GM12878 (cell line): Measurements from ENCODE around the gene SYNGR1. TPM values are rescaled to one million over a fixed set of nuclear protein-coding genes. Genes with fewer than 3 reads are reported as not detected.

Experiments
- ASH2L ChIP-seq: fragments of 300-600, 200-600 bp; sonication (generic); IDR thresholded peaks from 2 replicates; pipeline ENCODE4 v1.6.1; 2017; ENCODE audit warnings: low read depth, mild to moderate bottlenecking, borderline replicate concordance
- CBFB ChIP-seq: IDR thresholded peaks from 2 replicates; pipeline ENCODE4 v1.6.1; 2016; ENCODE audit warnings: antibody characterized with exemption, low read depth
- EED ChIP-seq: sonication (generic); IDR thresholded peaks from 2 replicates; pipeline ENCODE4 v1.6.1; 2016; ENCODE audit warnings: antibody characterized with exemption, low read depth
- ETV6 ChIP-seq, 2 experiments: fragments of 450-650 bp in 1 of 2; IDR thresholded peaks in 1 of 2; conservative IDR thresholded peaks in 1 of 2; 2 replicates each; pipeline ENCODE4 v1.6.1; 2014; ENCODE audit warnings: antibody characterized with exemption in 1 of 2, borderline replicate concordance in 1 of 2, low read depth in 1 of 2, mild to moderate bottlenecking in 1 of 2, moderate library complexity in 1 of 2
- EZH2 ChIP-seq: IDR thresholded peaks from 2 replicates; pipeline ENCODE4 v1.6.1; 2012; ENCODE audit warnings: low read depth, mild to moderate bottlenecking, control low read depth, inconsistent platforms, low read length, borderline replicate concordance; ENCODE audit not compliant: control insufficient read depth
- FOXM1 ChIP-seq: IDR thresholded peaks from 2 replicates; pipeline ENCODE4 v1.6.1; 2012; ENCODE audit warnings: low read depth, mild to moderate bottlenecking, inconsistent platforms, low read length, moderate library complexity
- HDAC6 ChIP-seq: fragments of 200-600 bp; sonication (generic); IDR thresholded peaks from one replicate; pipeline ENCODE4 v1.8.0; 2017; ENCODE audit warnings: antibody characterized with exemption; ENCODE audit not compliant: unreplicated experiment
- KLF5 ChIP-seq: fragments of 450-650 bp; IDR thresholded peaks from 2 replicates; pipeline ENCODE4 v1.6.1; 2014; ENCODE audit warnings: mild to moderate bottlenecking; ENCODE audit not compliant: partially characterized antibody
- MYB ChIP-seq: fragments of 150-350 bp; IDR thresholded peaks from 2 replicates; pipeline ENCODE4 v1.6.1; 2014; ENCODE audit warnings: mild to moderate bottlenecking, low read depth, low read length, borderline replicate concordance
- NBN ChIP-seq: fragments of 450-650 bp; IDR thresholded peaks from 2 replicates; pipeline ENCODE4 v1.6.1; 2016
- NR2C2 ChIP-seq: IDR thresholded peaks from 2 replicates; pipeline ENCODE4 v1.6.1; 2011; ENCODE audit warnings: borderline replicate concordance, low read depth; ENCODE audit not compliant: control insufficient read depth, insufficient read length
- NR2F1 ChIP-seq: fragments of 450-650 bp; conservative IDR thresholded peaks from 2 replicates; pipeline ENCODE4 v1.6.1; 2017; ENCODE audit warnings: mild to moderate bottlenecking
- PAX8 ChIP-seq: fragments of 450-650 bp; IDR thresholded peaks from 2 replicates; pipeline ENCODE4 v1.6.1; 2017; ENCODE audit warnings: mild to moderate bottlenecking, moderate library complexity
- POLR2AphosphoS2 ChIP-seq: IDR thresholded peaks from 2 replicates; pipeline ENCODE4 v1.6.1; 2011; ENCODE audit warnings: low read depth, mild to moderate bottlenecking, low read length, improper control_type of control experiment, moderate library complexity
- POLR2AphosphoS5 ChIP-seq: IDR thresholded peaks from 2 replicates; pipeline ENCODE4 v1.6.1; 2011; ENCODE audit warnings: mild to moderate bottlenecking, low read length, inconsistent platforms
- POU2F2 ChIP-seq: IDR thresholded peaks from 3 replicates; pipeline ENCODE4 v1.6.1; 2011; ENCODE audit warnings: low read depth, mild to moderate bottlenecking, low read length, borderline replicate concordance
- RUNX3 ChIP-seq: IDR thresholded peaks from 2 replicates; pipeline ENCODE4 v1.6.1; 2012; ENCODE audit warnings: low read length, inconsistent platforms
- SREBF1 ChIP-seq: IDR thresholded peaks from 2 replicates; pipeline ENCODE4 v1.6.1; 2012; ENCODE audit warnings: mild to moderate bottlenecking, low read length
- TAF1 ChIP-seq: IDR thresholded peaks from 2 replicates; pipeline ENCODE4 v1.6.1; 2011; ENCODE audit warnings: mild to moderate bottlenecking, low read depth, low read length, borderline replicate concordance
- USF1 ChIP-seq: IDR thresholded peaks from 2 replicates; pipeline ENCODE4 v1.6.1; 2011; ENCODE audit warnings: borderline replicate concordance, low read depth, mild to moderate bottlenecking, moderate library complexity, mixed read lengths, low read length; ENCODE audit not compliant: insufficient read depth; ENCODE audit errors: extremely low read length
- WRNIP1 ChIP-seq: IDR thresholded peaks from 2 replicates; pipeline ENCODE4 v1.6.1; 2011; ENCODE audit warnings: low read depth, low read length, improper control_type of control experiment, borderline replicate concordance
- polyA plus RNA-seq, 11 experiments: library from polyadenylated mRNA; depleted of rRNA in 4 of 11; unstranded in 6 of 11; stranded (reverse) in 5 of 11; fragments of >200 nt; fragmentation: Nextera tagmentation in 4 of 11; fragmentation: Illumina TruSeq in 1 of 11; extraction: Ambion mirVana in 4 of 11; extraction: Trizol in 1 of 11; gene quantifications; 1 replicate in 1 of 11; 2 replicates in 10 of 11; pipeline versions ENCODE4 v1.2.1 to v1.2.3, GENCODE V29; 2011 to 2016; ENCODE audit warnings: inconsistent platforms in 2 of 11, missing spikeins in 2 of 11, low read depth in 1 of 11
- total RNA-seq, 4 experiments: library from RNA; depleted of rRNA in 3 of 4; stranded (reverse); fragments of >200 nt in 3 of 4; fragmentation: Illumina TruSeq in 1 of 4; extraction: Trizol in 1 of 4; gene quantifications; 2 replicates each; pipeline versions ENCODE4 v1.2.1 to v1.2.3, GENCODE V29; 2013 to 2021
- TF ChIP-seq, protein P1 (sequence below): fragments of 150-350 bp; IDR thresholded peaks from 2 replicates; pipeline ENCODE4 v1.6.1; 2016; ENCODE audit warnings: low read depth, low read length
- TF ChIP-seq, protein P2 (sequence below): fragments of 450-650 bp; IDR thresholded peaks from 2 replicates; pipeline ENCODE4 v1.6.1; 2016; ENCODE audit warnings: mild to moderate bottlenecking
- TF ChIP-seq, protein P3 (sequence below): fragments of 450-650 bp; IDR thresholded peaks from 2 replicates; pipeline ENCODE4 v1.6.1; 2014; ENCODE audit warnings: mild to moderate bottlenecking

The SYNGR1 gene
- total and polyA plus RNA-seq, 10 of the 15 experiments (the other 5 are each of a cell fraction or from before 2014, with no cell fraction given) = 0.87 to 9.2 (median 3.5) TPM

DNA sequence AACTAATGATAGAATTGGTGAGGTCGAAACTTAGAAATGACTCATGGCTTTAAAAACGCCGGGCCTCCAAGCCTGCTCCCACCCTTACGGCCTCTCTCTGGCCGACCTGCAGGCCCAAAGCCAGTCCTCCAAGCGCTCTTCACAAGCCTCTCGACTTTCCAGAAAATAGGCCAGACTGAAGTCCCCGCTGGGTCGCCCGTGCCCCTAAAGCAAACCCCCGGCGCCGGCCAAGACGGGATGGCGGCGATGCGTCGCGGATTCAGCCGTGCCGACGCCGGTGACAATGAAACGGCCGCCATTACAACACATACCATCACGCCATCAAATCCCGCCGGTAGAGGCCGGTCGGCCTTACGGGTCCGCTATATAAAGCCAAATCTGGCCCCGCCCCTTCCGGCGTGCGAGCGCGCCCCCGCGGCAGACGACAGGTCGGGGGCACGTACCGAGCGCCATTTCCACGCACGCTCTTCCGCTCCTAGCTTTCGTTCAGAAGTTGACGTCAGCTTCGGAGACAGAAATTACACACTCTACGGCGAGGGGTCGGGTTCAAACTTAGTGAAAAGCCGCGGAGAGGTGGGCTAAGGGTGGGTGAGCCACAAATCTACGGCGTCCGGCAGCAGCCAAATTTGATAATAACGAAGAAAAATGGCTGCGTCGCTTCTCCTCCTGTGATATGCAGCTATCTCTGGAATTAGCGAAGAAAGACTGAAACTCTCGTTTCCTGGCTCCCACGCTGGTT, 30.3 kb upstream of the SYNGR1 start, which contains the start of gene RPL3 (continued):
- TF ChIP-seq SREBF1 = 0 out of 2 replicates have a peak, but pooled peaks have one; percentile 33
- peak; percentile 96 for TF ChIP-seq HDAC6
- TF ChIP-seq, protein P1, sequence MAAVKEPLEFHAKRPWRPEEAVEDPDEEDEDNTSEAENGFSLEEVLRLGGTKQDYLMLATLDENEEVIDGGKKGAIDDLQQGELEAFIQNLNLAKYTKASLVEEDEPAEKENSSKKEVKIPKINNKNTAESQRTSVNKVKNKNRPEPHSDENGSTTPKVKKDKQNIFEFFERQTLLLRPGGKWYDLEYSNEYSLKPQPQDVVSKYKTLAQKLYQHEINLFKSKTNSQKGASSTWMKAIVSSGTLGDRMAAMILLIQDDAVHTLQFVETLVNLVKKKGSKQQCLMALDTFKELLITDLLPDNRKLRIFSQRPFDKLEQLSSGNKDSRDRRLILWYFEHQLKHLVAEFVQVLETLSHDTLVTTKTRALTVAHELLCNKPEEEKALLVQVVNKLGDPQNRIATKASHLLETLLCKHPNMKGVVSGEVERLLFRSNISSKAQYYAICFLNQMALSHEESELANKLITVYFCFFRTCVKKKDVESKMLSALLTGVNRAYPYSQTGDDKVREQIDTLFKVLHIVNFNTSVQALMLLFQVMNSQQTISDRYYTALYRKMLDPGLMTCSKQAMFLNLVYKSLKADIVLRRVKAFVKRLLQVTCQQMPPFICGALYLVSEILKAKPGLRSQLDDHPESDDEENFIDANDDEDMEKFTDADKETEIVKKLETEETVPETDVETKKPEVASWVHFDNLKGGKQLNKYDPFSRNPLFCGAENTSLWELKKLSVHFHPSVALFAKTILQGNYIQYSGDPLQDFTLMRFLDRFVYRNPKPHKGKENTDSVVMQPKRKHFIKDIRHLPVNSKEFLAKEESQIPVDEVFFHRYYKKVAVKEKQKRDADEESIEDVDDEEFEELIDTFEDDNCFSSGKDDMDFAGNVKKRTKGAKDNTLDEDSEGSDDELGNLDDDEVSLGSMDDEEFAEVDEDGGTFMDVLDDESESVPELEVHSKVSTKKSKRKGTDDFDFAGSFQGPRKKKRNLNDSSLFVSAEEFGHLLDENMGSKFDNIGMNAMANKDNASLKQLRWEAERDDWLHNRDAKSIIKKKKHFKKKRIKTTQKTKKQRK = no peak
- peak; percentile 80 for TF ChIP-seq NR2F1
- TF ChIP-seq NR2C2 = no peak
- no peak for TF ChIP-seq USF1
- TF ChIP-seq EED = no peak
- peak; percentile 50; the same call in 1 of the 2 replicates for TF ChIP-seq PAX8
- TF ChIP-seq ASH2L = peak; percentile 87; the same call in 1 of the 2 replicates
- no peak for TF ChIP-seq WRNIP1
- TF ChIP-seq, protein P2, sequence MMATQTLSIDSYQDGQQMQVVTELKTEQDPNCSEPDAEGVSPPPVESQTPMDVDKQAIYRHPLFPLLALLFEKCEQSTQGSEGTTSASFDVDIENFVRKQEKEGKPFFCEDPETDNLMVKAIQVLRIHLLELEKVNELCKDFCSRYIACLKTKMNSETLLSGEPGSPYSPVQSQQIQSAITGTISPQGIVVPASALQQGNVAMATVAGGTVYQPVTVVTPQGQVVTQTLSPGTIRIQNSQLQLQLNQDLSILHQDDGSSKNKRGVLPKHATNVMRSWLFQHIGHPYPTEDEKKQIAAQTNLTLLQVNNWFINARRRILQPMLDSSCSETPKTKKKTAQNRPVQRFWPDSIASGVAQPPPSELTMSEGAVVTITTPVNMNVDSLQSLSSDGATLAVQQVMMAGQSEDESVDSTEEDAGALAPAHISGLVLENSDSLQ = peak; percentile 73
- no peak for TF ChIP-seq EZH2
- TF ChIP-seq MYB = 0 out of 2 replicates have a peak, but pooled peaks have one; percentile 41
- peak; percentile 98 for TF ChIP-seq POU2F2
- TF ChIP-seq RUNX3 = peak; percentile 91
- TF ChIP-seq, protein P3, sequence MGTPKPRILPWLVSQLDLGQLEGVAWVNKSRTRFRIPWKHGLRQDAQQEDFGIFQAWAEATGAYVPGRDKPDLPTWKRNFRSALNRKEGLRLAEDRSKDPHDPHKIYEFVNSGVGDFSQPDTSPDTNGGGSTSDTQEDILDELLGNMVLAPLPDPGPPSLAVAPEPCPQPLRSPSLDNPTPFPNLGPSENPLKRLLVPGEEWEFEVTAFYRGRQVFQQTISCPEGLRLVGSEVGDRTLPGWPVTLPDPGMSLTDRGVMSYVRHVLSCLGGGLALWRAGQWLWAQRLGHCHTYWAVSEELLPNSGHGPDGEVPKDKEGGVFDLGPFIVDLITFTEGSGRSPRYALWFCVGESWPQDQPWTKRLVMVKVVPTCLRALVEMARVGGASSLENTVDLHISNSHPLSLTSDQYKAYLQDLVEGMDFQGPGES = no peak; the same call in 1 of the 2 replicates
- peak; percentile 99 for TF ChIP-seq CBFB
- TF ChIP-seq ETV6 (conservative IDR thresholded peaks at IDR 0.05 in 1 of 2, IDR thresholded peaks at IDR 0.05 in 1 of 2; ENCODE audit: borderline replicate concordance in 1 of 2, low read depth in 1 of 2) = peak in 1 of 2 experiments; percentile 54; a peak in 1 of 4 replicates
- peak; percentile 99 for TF ChIP-seq TAF1
- peak; percentile 60 for TF ChIP-seq FOXM1
- TF ChIP-seq NBN = peak; percentile 91
- TF ChIP-seq POLR2AphosphoS2 = peak; percentile 99
- TF ChIP-seq KLF5 = peak; percentile 93
- peak; percentile 100 for TF ChIP-seq POLR2AphosphoS5
